ENCODE measurements around the gene WDFY2.
"Not testable (repeated sequence)": the region's sequence is repeated elsewhere in the genome, so short reads cannot be mapped to it uniquely, and the experiment has no call there.

Gene WDFY2

GRCh38 chr13:51590231-51590970 is 6.1 kb downstream of the WDFY2 start:
- TF ChIP-seq CTCF (IDR thresholded peaks at IDR 0.05; ENCODE audit: low read depth, low read length), result no peak
- H3K4me3 ChIP-seq (replicated peaks in 1 of 2; ENCODE audit: low read depth in 2 of 2, low read length in 2 of 2), result no peak overlapping the region

GRCh38 chr13:51590971-51591627 is 6.8 kb downstream of the WDFY2 start:
- H3K4me3 ChIP-seq (replicated peaks in 1 of 2; ENCODE audit: low read depth in 2 of 2, low read length in 2 of 2), result peak overlapping the region in 1 of 2 donors; percentile 3
- no peak for TF ChIP-seq CTCF (IDR thresholded peaks at IDR 0.05; ENCODE audit: low read depth, low read length)
- peak; percentile 93 to 97 for DNase-seq (ENCODE audit: low read depth in 2 of 2)

More at GRCh38 chr13:51590231-51590970, 6.1 kb downstream of the WDFY2 start:
- DNase-seq (ENCODE audit: low read depth in 2 of 2), result no peak

- DNase-seq (ENCODE audit: low read depth in 2 of 2); H3K4me3 ChIP-seq (replicated peaks in 1 of 2; ENCODE audit: low read depth in 2 of 2, low read length in 2 of 2): not testable (repeated sequence)
Observed at GRCh38 chr13:51591938-51592337, 7.7 kb downstream of the WDFY2 start.

GRCh38 chr13:51594432-51594831 is 10.2 kb downstream of the WDFY2 start:
- no peak for TF ChIP-seq CTCF (IDR thresholded peaks at IDR 0.05; ENCODE audit: low read depth, low read length)
- DNase-seq (ENCODE audit: low read depth in 2 of 2), result no peak
- H3K4me3 ChIP-seq (replicated peaks in 1 of 2; ENCODE audit: low read depth in 2 of 2, low read length in 2 of 2), result no peak overlapping the region

GRCh38 chr13:51595416-51595815 is 11.2 kb downstream of the WDFY2 start:
- no peak for DNase-seq (ENCODE audit: low read depth in 2 of 2)
- H3K4me3 ChIP-seq (replicated peaks in 1 of 2; ENCODE audit: low read depth in 2 of 2, low read length in 2 of 2), result no peak overlapping the region
- TF ChIP-seq CTCF (IDR thresholded peaks at IDR 0.05; ENCODE audit: low read depth, low read length), result no peak

- H3K4me3 ChIP-seq (replicated peaks in 1 of 2; ENCODE audit: low read depth in 2 of 2, low read length in 2 of 2), result no peak overlapping the region
- no peak for DNase-seq (ENCODE audit: low read depth in 2 of 2)
- TF ChIP-seq CTCF (IDR thresholded peaks at IDR 0.05; ENCODE audit: low read depth, low read length), result no peak
Observed at GRCh38 chr13:51596541-51596940, 12.3 kb downstream of the WDFY2 start.

GRCh38 chr13:51599444-51600176 is 15.3 kb downstream of the WDFY2 start:
- TF ChIP-seq CTCF (IDR thresholded peaks at IDR 0.05; ENCODE audit: low read depth, low read length), result no peak
- no peak for DNase-seq (ENCODE audit: low read depth in 2 of 2)
- no peak overlapping the region for H3K4me3 ChIP-seq (replicated peaks in 1 of 2; ENCODE audit: low read depth in 2 of 2, low read length in 2 of 2)
